ENCODE data around the gene TNFAIP8. TPM values are rescaled to one million over a fixed set of nuclear protein-coding genes. Genes with fewer than 3 reads are reported as not detected.
A peak's percentile ranks its signal among the peaks of the same experiment; 100 is the strongest.

The TNFAIP8 gene
- total and polyA plus RNA-seq, 9 of the 15 experiments (the other 6 are each of a cell fraction or from before 2014, with no cell fraction given): 29.9 to 52.2 (median 44.8) TPM

GRCh38 chr5:119321569-119322311, 34.1 kb upstream of the TNFAIP8 start:
- DNase-seq (ENCODE audit: extremely low read depth in 1 of 4, low spot score in 3 of 4): peak; percentile 70 to 91 (median 74)
- peak; percentile 79 for ATAC-seq
- 1% methylated on average over 6 of the region's 6 CpGs for WGBS (ENCODE audit: insufficient coverage, low coverage, missing lambda C conversion rate)
- Histone ChIP-seq H3K79me2 (ENCODE audit: control insufficient read depth, insufficient read depth, low read length) (peaks cover 86% of the 10 kb centered on the region), H3K4me2 (ENCODE audit: insufficient read depth, low read length) (peak overlapping the region; percentile 95), H4K20me1 (replicated peaks; ENCODE audit: control insufficient read depth, insufficient read depth, low read length) (no peaks in the 10 kb centered on the region), H3K4me3 (peak overlapping the region; percentile 30), H3K4me1 (replicated peaks in 1 of 2; ENCODE audit: control insufficient read depth in 2 of 2, insufficient read depth in 2 of 2, low read length in 2 of 2) (peaks cover 47 to 73% of the 10 kb centered on the region in 2 experiments), H2AFZ (ENCODE audit: low read depth, low read length) (0 out of 2 replicates have a peak overlapping the region, but pooled peaks have one; percentile 21), H3K36me3 (ENCODE audit: control insufficient read depth, insufficient read depth, low read length) (no peaks in the 10 kb centered on the region; the same call in 2 of the 3 replicates), H3K27ac (ENCODE audit: extremely low read depth, low read depth, low read length) (peak overlapping the region; percentile 92), H3K9me3 (replicated peaks; ENCODE audit: control insufficient read depth, insufficient read depth, low read depth, low read length) (no peaks in the 10 kb centered on the region), H3K9me1 (ENCODE audit: control insufficient read depth, insufficient read depth, low read length) (no peaks in the 10 kb centered on the region), H3K9ac (ENCODE audit: insufficient read depth in 1 of 2, low read depth in 2 of 2, low read length in 2 of 2) (peak overlapping the region; percentile 81 to 86; a peak in 3 of 4 replicates), H3K27me3 (ENCODE audit: control insufficient read depth in 2 of 2, insufficient read depth in 2 of 2, low read length in 2 of 2) (no peaks in the 10 kb centered on the region)
- BruUV-seq (replicated peaks): TSS peak; percentile 17
- FAIRE-seq: peak; percentile 89
- in situ Hi-C loops (cut with MboI): no loop called here
- POLR2A ChIA-PET: interaction anchor here (0.6 to 3.2 kb wide), 12 partner anchors 8 to 118 kb away, joined by 3 to 22 read pairs (median 5); no protein-coding TSS in a partner anchor
- CTCF ChIA-PET (ENCODE audit: low intra/inter-chr PET ratio): no interaction called here
- intact Hi-C loops (cut with micrococcal nuclease): loop anchor here (1.0 to 5.0 kb wide), 5 partner anchors 9 to 334 kb away; partner anchors contain the start of genes DMXL1 and DTWD2
- no peak for TF ChIP-seq ZHX1 (conservative IDR thresholded peaks at IDR 0.05; ENCODE audit: low read length)
- TF ChIP-seq ZNF431 (CRISPR knock-in tag; IDR thresholded peaks at IDR 0.05): no peak
- TF ChIP-seq CHD7 (IDR thresholded peaks at IDR 0.05; ENCODE audit: low read depth, low read length): no peak
- 0 out of 2 replicates have a peak, but pooled peaks have one; percentile 20 for TF ChIP-seq TCF7 (IDR thresholded peaks at IDR 0.05; ENCODE audit: borderline replicate concordance)
- peak; percentile 76; the same call in 1 of the 2 replicates for TF ChIP-seq ATF7 (IDR thresholded peaks at IDR 0.05)
